Caki2 (cell line): ENCODE measurements around the gene IL1RAPL1. TPM values are rescaled to one million over a fixed set of nuclear protein-coding genes. Genes with fewer than 3 reads are reported as not detected.

Source experiments
- DNase-seq: peaks from one replicate; pipeline ENCODE4 v3.0.0-alpha.2; 2015; ENCODE audit warnings: low read depth
- in situ Hi-C: cut with HindIII; loops from 2 replicates; pipeline ENCODE4 v1.10.0; 2016; ENCODE audit warnings: low sequenced_read_pairs, low pct_unique_long_range_greater_than_20kb, mixed read lengths
- total RNA-seq: library from RNA; depleted of rRNA; stranded (reverse); fragments of >200 nt; shearing (Covaris generic); gene quantifications from 2 replicates; pipeline ENCODE4 v1.2.3, GENCODE V29; 2014; ENCODE audit warnings: low replicate concordance

IL1RAPL1 gene
- total RNA-seq, 1 experiment from 2014 or later, result 0.17 TPM

DNA sequence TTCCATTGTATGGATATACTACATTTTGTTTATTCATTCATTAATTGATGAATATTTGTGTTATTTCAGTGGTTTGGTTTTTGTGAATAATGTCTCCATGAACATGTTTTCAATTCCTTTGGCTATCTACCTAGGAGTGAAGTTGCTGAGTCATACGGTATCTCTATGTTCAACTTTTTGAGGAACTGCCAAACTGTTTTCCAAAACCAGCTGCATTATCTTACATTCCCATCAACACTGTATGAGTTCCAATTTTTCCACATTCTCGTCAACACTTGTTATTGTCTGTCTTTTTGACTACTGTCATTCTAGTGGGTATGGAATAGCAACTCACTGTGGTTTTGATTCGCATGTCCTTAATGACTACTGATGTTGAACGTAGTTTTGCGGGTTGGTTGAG lies 1239.5 kb downstream of the IL1RAPL1 start:
- DNase-seq, result no peak
- in situ Hi-C loops, result no loop called here

- DNase-seq, result no peak
- in situ Hi-C loops, result no loop called here
These were observed 1247.1 kb downstream of the IL1RAPL1 start for GRCh38 chrX:29834311-29834710.

DNA sequence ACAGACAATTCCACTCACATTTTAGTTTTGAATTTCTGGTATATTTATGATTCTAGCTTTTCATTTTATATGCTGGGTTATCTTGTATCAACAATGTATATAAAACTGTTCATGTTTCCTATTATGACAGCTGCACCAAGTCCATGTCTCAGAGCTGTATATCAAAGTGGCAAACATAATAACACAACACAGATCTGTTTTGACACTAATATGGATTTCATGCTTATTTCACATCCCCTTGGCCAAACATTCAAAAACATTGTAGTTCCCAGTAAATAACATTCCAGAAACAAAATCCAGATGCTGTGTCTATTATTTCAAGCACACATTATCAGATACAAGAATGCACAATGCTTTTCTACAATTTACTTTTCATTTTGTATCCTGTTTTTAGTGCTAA lies 1247.5 kb downstream of the IL1RAPL1 start:
- in situ Hi-C loops, result no loop called here
- no peak for DNase-seq

DNA sequence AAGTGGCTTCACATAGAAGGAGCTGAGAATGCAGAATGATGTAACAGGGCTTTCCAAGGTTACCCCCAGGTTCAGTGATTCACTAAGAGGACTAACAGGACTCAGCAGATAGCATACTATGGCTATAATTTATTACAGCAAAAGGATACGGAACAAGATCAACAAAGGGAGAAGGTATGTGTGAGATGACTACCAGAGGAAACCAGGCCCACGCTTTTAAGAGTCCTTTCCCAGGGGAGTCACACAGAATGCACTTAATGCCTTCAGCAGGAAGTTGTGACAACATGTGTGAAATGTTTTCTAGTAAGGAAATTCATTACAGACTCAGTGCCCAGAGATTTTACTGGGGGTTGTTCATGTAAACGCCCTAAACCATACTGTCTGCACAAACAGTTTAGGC lies 1254.5 kb downstream of the IL1RAPL1 start:
- DNase-seq, result no peak
- in situ Hi-C loops, result no loop called here

DNA sequence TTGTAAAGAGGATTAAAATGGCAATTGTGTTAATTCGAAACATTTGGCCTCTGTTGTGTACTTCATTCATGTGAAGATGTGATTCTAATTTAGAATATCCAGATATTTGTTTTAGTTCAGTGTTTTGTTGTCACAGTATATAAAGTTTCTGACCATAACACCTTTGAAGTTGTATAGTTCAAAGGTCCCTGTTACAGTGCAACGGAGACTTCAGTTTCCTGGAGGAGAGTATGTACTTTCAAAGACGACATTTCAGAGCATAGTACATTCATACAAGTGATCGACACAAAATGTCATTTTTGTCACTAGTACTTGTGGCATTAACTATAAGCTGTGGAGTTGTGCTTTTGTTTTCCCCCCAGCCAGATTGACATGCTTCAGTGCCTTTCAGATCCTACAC lies 1255.3 kb downstream of the IL1RAPL1 start:
- DNase-seq, result no peak
- in situ Hi-C loops, result no loop called here

DNA sequence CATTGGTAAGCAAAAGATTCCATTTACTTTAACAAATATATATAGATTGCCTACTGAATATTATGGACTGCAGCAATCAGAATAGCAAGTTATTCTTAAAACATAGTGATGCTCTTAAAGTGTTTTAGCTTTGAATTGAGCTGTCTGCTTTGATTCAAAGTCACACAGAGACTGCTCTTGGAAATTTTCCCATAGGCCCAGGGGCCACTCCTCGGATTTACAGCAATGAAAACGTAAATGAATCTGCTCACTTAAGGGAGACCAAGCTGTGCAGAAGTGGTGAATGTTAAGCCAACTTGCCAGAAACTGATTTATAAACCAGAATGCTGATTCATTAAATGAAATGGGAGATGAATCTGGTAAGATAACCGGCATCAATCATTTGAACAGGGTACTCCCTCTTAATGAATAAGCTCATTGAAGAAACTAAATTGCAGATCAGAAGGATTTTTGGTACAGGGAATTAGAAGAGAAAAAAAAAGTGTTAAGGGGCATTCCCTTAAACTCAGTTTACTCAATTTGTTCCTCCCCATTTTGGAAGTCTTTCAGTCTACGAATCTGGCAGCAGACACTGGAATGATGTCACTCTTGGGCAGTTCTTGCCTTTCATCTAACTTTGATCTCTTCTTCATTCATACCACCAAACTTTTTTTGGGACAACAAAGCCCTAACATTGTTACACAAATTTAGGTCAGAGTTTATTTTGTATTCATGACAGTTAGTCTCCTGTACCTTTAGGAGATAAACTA lies 1264.8 kb downstream of the IL1RAPL1 start:
- DNase-seq, result no peak
- in situ Hi-C loops, result no loop called here

- DNase-seq, result no peak
- in situ Hi-C loops, result no loop called here
These were observed 1265.5 kb downstream of the IL1RAPL1 start for GRCh38 chrX:29852767-29853166.

- in situ Hi-C loops, result no loop called here
- DNase-seq, result no peak
These were observed 1271.5 kb downstream of the IL1RAPL1 start for GRCh38 chrX:29858714-29859113.

GRCh38 chrX:29862126-29862677 lies 1275.0 kb downstream of the IL1RAPL1 start:
- in situ Hi-C loops, result no loop called here
- no peak for DNase-seq

- in situ Hi-C loops, result no loop called here
- DNase-seq, result no peak
These were observed 1280.7 kb downstream of the IL1RAPL1 start for GRCh38 chrX:29867971-29868370.

DNA sequence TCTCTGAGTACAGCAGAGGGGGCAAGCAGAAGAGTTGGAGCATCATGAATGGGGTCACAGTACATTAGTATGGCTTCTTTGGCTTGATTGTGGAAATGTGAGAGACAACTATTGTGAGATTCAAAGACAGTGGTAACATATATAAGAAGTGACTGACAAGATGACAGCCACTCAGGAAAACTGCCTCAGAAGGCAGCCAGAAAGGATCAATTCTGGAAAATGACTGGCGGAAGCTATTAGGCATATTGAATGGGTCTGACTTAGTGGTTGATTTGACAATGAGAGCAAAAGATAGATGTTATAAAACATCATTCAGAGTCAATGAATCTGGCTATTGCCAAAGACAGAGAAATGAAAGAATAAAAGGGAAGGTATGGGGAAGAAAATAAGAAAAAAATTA lies 1282.6 kb downstream of the IL1RAPL1 start:
- no peak for DNase-seq
- in situ Hi-C loops, result no loop called here

GRCh38 chrX:29870608-29871007 lies 1283.4 kb downstream of the IL1RAPL1 start:
- in situ Hi-C loops, result no loop called here
- no peak for DNase-seq

DNA sequence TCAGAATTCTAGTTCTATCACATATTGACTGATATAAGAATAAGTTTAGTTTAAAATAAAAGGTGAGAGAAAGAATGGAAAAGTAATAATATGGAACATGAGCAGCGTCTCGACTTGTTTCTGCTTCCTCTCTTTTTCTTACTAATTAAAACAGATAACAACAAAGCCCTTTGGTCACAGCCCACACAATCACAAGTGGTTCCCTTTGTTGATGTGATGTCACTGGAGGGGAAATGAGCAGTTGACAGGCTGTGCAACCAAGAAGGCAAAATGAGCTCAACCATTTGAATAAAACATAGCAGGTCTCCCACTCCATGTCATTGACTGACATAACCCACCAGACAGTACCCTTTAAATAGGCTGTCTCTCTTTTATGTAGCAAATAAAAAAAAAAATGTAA lies 1285.6 kb downstream of the IL1RAPL1 start:
- in situ Hi-C loops, result no loop called here
- DNase-seq, result no peak

GRCh38 chrX:29876733-29877132 lies 1289.5 kb downstream of the IL1RAPL1 start:
- in situ Hi-C loops, result no loop called here
- DNase-seq, result no peak

GRCh38 chrX:29880977-29881376 lies 1293.7 kb downstream of the IL1RAPL1 start:
- in situ Hi-C loops, result no loop called here
- DNase-seq, result no peak

- in situ Hi-C loops, result no loop called here
These were observed 1302.8 kb downstream of the IL1RAPL1 start for GRCh38 chrX:29890004-29890403.

GRCh38 chrX:29890646-29891200 lies 1303.5 kb downstream of the IL1RAPL1 start:
- DNase-seq, result no peak
- in situ Hi-C loops, result no loop called here

More at GRCh38 chrX:29890004-29890403, 1302.8 kb downstream of the IL1RAPL1 start:
- no peak for DNase-seq

DNA sequence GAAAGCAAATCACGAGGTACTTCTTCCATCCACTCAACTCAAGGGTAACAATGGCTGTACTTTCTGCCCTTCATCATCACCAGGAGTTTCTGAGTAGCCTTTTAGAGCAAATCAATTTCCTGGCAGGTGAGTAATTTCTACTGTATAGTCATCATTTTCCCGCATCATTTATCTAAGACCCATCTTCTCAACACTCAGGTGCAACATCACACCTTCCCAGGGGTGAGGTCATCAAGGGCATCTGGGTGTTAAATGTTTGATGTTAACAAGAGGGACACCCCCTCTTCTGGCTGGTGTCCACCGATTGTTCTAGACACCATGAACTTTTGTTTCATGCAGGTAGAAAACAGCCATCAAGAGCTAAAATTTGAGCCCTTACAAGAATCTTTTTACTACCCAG lies 1314.8 kb downstream of the IL1RAPL1 start:
- DNase-seq, result no peak
- in situ Hi-C loops, result no loop called here

- no peak for DNase-seq
- in situ Hi-C loops, result no loop called here
These were observed 1316.1 kb downstream of the IL1RAPL1 start for GRCh38 chrX:29903360-29903759.

- in situ Hi-C loops, result no loop called here
- no peak for DNase-seq
These were observed 1324.4 kb downstream of the IL1RAPL1 start for GRCh38 chrX:29911673-29912072.
